ENCODE data around the gene SPTBN4.

DNA sequence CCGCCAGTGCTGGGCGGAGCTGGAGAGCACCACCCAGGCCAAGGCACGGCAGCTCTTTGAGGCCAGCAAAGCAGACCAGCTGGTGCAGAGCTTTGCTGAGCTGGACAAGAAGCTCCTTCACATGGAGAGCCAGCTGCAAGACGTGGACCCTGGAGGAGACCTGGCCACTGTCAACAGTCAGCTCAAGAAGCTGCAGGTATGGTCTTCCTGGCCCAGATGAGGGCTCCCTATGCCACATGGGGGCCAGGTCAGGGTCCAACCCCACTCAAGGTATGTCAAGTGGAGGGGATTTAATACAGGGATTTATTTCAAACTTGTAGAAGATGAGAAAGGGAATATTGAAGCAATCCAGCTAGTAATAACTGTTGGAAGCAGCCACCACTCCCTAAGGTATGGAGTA is 67.3 kb downstream of the SPTBN4 start:
- TF ChIP-seq, protein P1, sequence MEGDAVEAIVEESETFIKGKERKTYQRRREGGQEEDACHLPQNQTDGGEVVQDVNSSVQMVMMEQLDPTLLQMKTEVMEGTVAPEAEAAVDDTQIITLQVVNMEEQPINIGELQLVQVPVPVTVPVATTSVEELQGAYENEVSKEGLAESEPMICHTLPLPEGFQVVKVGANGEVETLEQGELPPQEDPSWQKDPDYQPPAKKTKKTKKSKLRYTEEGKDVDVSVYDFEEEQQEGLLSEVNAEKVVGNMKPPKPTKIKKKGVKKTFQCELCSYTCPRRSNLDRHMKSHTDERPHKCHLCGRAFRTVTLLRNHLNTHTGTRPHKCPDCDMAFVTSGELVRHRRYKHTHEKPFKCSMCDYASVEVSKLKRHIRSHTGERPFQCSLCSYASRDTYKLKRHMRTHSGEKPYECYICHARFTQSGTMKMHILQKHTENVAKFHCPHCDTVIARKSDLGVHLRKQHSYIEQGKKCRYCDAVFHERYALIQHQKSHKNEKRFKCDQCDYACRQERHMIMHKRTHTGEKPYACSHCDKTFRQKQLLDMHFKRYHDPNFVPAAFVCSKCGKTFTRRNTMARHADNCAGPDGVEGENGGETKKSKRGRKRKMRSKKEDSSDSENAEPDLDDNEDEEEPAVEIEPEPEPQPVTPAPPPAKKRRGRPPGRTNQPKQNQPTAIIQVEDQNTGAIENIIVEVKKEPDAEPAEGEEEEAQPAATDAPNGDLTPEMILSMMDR (IDR thresholded peaks at IDR 0.05), result no peak
- TF ChIP-seq POLR2AphosphoS5 (IDR thresholded peaks at IDR 0.05) (no peak), EP300 (IDR thresholded peaks at IDR 0.05) (no peak)

Measured in upper lobe of left lung (tissue), 4 donors.